HG02763 (cell line): Measurements from ENCODE around the gene DGCR8.

Experiments used
- ATAC-seq: cut with Tn5 transposase; IDR thresholded peaks from one replicate; pipeline ENCODE4 v1.9.1; 2021; ENCODE audit warnings: mild to moderate bottlenecking, moderate library complexity; ENCODE audit not compliant: unreplicated experiment

The DGCR8 gene

DNA sequence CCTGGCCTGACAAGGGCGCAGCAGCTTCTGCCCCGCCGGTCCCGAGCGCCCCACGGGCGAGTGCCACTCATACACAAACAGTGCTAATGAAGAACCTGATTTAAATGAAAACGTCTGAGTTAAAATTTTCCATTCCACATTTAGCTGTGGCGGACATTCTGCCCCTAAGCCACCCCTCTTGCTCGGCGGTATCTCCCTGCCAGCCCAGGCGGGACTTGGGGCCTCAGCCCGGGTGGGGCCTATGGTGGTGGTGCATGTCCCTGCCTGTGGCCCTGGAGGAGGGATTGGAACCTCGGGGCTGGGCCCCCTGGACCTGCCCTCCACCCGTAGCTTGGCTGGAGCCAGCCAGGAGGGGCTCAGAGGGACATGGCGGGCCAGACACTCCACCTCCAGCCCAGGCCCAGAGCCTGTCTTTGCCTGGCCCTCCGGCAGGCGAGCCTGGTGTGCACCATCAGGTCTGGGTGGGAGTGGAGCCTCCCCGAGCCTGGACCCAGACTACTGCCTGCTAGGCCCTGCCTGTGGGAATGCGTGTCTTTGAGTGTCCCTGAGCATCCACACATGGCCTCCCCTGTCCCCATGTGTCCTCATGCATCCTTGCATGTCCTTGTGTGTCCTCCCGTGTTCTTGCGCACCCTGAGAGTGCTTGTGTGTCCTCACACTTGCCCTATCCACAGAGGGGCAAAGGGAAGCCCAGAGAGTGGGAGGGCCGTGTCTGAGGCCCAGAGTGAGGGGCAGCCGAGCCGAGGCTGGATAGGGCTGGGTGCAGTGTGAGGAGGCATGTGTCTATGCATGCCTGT, 56.0 kb downstream of the DGCR8 start:
- no peak for ATAC-seq

DNA sequence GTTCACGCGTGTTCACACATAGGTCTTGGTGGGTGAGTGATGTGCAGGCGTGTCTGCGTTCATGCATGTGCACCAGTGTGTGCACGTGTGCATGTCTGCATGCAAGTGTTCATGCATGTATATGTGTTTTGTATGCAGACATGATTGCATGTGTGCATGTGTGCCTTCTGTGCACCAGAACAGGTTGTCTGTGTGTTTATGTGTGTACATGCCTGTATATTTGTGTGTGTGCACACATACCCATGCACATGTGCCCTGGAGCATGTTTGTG, 56.5 kb downstream of the DGCR8 start:
- no peak for ATAC-seq

- no peak for ATAC-seq
Observed at GRCh38 chr22:20137113-20137512, 57.1 kb downstream of the DGCR8 start.

GRCh38 chr22:20137671-20138416, 57.8 kb downstream of the DGCR8 start:
- no peak for ATAC-seq

- no peak for ATAC-seq
Observed at GRCh38 chr22:20138417-20138738, 58.3 kb downstream of the DGCR8 start.

DNA sequence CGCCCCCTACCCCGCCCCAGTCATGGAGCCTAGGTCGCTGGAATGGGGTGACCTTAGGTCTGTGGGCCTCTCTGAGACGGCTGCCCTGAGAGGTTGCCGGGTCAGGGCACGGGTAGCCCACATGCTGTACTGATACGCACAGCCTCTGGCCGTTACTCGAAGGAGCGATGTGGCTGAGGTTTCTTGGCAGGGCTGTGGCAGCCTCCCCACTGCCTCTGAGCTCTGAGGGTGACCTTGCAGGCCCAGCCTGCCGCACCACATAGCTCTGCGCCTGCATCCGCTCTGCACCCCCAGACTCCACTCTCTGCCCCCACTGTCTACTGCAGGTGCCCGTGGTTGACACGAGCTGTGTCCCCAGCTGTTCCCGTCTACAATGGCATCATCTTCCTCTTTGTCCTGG, 58.8 kb downstream of the DGCR8 start:
- no peak for ATAC-seq

GRCh38 chr22:20139391-20140106, 59.5 kb downstream of the DGCR8 start:
- ATAC-seq = no peak

DNA sequence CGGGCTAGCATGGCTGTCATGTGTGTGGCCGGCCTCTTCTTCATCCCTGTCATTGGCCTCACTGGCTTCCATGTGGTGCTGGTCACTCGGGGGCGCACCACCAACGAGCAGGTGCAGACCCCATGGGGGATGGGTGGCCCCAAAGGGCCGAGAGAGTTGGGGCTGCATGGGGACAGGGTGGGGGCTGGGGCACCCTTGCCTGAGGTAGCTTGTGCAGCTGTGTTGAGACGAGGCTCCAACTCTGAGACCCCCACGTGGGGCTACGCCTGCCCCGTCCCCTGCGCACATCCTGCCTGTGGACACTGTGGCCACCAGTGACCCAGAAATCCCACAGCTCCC, 60.0 kb downstream of the DGCR8 start:
- no peak for ATAC-seq

DNA sequence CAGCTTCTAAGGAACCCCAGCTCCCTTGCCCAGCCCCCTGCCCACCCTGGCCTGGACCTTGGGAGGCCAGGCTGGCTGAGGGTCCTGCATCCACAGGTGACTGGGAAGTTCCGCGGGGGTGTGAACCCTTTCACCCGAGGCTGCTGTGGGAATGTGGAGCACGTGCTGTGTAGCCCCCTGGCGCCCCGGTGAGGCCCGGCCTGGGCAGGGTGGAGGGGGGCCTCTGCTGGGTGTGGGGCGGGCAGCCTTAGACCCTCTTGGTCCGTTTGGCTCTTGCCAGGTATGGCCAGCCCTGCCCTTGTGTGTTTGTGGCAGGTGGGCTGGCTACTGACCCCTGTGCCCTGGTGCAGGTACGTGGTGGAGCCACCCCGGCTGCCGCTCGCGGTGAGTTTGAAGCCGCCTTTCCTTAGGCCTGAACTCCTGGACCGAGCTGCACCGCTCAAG, 60.5 kb downstream of the DGCR8 start:
- ATAC-seq = no peak

GRCh38 chr22:20141186-20142077, 61.4 kb downstream of the DGCR8 start:
- no peak for ATAC-seq

- no peak for ATAC-seq
Observed at GRCh38 chr22:20142711-20143621, 62.9 kb downstream of the DGCR8 start.

DNA sequence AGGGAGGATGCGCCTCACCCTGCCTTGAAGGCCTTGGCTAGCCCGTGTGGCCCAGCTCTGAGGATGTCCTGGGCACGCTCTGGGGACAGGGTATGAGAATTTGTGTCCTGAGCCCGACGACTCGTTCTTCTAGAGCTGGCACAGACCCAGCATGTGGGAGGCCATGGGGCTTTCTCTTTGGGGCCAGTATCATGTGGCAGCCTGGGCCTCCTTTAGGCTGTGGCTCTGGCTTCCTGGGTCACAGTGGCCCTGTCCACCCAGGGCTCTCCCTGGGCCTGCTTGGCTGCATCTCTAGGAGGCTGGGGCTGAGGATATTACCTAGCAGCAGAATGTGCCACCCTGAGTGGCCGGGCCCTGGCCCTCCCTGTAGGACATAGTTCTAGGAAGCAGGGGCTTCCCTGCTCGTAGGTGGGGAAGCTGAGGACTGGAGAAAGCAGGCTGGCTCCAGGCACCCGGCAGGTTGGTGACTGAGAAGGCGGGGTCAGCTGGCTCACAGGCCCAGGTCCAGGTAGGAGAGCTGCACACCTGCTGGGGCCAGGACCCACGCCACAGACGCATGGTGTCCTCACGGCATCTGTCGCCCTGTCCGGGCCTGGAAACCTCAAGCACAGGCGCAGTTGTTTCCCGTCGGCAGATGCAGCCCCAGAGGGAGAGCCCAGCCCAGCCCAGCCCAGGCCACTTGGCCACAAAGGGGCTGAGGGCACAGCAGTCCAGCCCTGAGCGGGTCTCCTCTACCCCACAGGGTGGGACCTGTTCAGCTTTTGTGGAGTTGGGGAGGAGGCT, 64.0 kb downstream of the DGCR8 start:
- no peak for ATAC-seq

DNA sequence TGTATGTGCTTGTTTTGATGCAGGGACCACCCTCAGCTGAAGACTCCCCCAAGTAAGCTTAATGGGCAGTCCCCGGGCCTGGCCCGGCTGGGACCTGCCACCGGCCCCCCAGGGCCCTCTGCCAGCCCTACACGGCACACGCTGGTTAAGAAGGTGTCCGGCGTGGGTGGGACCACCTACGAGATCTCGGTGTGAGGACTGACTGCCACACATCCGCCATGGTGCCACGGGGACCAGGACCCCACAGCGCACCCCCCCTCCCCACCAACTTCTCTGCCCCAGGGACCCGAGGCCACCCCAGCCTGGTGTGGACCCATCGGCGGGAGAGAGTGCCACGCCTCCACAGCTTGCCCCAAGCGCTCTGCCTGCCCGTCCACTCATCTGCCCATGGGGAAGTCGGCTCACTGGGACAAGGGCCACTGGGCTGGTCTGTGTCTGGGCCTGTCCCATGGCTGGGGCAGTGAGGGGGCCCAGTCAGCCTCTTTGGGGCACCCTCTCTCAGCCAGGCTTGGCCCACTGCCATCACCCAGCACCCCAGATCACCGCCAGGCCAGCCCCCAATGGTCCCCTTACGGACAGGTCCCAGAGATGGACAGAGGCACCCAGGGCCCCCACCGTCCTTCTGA, 65.3 kb downstream of the DGCR8 start:
- no peak for ATAC-seq

- ATAC-seq = no peak
Observed at GRCh38 chr22:20145832-20146223, 65.8 kb downstream of the DGCR8 start.

- no peak for ATAC-seq
Observed at GRCh38 chr22:20146777-20147176, 66.7 kb downstream of the DGCR8 start.

GRCh38 chr22:20147237-20147988, 67.4 kb downstream of the DGCR8 start:
- no peak for ATAC-seq

GRCh38 chr22:20148414-20148813, 68.4 kb downstream of the DGCR8 start:
- ATAC-seq = no peak
